DMS79 treated with DMSO at 0.1 percent for 48 hours (cell line): ENCODE measurements around the gene BAIAP2L1.
"Not testable (repeated sequence)": the region's sequence is repeated elsewhere in the genome, so short reads cannot be mapped to it uniquely, and the experiment has no call there.

Experiments
- DNase-seq: peaks from one replicate; lab custom pipeline; 2025; lab: John Stamatoyannopoulos, UW

BAIAP2L1 gene

GRCh38 chr7:98321301-98321700, 79.6 kb downstream of the BAIAP2L1 start:
- DNase-seq, result no peak

- DNase-seq, result no peak
These were observed 81.7 kb downstream of the BAIAP2L1 start for GRCh38 chr7:98319176-98319575.

- no peak for DNase-seq
These were observed 83.4 kb downstream of the BAIAP2L1 start for GRCh38 chr7:98317366-98318040.

DNA sequence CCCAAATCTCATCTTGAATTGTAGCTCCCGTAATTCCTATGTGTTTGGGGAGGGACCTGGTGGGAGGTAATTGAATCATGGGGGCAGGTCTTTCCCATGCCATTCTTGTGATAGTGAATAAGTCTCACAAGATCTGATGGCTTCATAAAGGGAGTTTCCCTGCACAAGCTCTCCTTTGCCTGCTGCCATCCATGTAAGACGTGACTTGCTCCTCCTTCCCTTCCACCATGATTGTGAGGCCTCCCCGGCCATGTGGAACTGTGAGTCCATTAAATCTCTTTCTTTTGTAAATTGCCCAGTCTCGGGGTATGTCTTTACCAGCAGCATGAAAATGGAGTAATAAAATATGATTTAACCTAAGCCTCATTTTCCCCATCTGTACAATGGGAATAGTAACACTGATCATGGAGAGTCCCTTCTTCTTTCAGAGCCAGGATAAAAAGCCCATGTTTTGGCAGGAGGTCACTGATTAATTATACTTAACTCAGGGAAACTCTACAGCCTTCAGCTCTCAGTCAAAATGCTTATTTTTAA, 84.8 kb downstream of the BAIAP2L1 start:
- DNase-seq, result not testable (repeated sequence)

- DNase-seq, result no peak
These were observed 85.4 kb downstream of the BAIAP2L1 start for GRCh38 chr7:98315318-98315993.

- DNase-seq, result no peak
These were observed 86.4 kb downstream of the BAIAP2L1 start for GRCh38 chr7:98314469-98314868.

GRCh38 chr7:98312201-98312600, 88.7 kb downstream of the BAIAP2L1 start:
- no peak for DNase-seq

DNA sequence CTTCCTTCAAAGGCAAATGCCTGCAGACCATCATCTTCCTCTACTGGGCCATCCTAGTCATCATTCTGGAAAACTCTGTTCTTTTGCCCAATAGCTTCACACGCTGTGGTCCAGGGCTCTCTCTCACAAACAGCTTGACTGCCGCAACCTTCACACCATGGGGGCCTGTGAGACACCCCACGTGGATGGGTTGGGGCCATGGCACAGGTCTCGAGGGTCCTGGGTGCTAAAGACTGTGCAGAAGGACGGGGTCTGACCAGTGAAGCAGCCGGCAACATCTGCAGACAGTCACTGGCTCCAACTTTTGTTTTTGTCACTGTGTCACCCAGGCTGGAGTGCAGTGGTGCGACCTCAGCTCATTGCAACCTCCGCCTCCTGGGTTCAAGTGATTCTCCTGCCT, 91.3 kb downstream of the BAIAP2L1 start:
- DNase-seq, result no peak

DNA sequence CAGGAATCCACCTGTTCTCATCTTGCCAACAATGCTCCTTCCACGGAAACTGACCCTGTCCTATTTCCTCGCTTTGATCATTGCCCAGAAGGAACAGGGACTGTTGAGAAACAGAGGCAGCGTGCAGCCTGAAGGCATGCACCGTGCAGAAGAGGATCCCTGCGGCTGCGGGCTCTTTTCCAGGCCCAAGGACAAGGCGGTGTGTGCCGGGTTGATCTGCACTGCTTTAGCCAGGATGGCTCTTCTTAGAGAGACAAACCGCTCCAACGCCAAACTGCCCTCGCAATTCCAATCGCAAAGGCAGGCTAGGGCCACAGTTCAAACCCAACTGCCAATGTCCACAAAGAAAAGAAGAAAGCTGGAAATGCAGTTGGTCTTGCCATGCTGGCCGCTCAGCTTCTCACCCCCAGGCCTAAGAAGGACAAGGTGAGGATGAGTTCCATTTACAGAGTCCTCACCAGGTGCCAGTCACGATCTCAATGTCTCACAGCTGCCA, 92.9 kb downstream of the BAIAP2L1 start:
- DNase-seq, result no peak

DNA sequence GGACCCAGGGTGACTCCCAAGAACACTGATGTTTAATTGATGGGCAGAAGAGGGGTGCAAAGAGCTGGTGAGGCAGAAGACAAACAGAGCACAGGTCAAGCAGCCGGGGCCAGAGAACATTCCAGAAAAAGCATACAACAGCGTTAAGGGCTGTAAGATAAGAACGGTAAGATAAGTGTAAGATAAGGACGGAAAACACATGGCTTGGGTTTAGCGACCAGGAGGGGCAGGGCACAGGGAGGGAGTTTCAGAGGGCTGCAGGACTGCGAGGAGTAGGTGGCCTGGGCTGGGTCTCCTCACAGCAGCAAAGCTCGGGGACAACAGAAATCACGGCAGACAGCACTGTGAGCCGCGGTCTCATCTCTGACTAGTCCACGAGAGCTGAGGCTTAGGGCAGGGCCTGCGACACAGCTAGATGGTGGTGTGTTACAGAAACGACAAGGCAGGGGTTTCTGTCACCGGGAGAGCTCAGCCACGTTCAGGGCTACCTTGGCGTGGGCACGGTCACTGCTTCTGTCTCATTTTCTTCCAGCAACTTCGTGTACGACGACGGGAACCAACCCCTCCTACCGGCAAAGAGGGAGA, 94.8 kb downstream of the BAIAP2L1 start:
- no peak for DNase-seq

- DNase-seq, result no peak
These were observed 97.0 kb downstream of the BAIAP2L1 start for GRCh38 chr7:98303906-98304305.

DNA sequence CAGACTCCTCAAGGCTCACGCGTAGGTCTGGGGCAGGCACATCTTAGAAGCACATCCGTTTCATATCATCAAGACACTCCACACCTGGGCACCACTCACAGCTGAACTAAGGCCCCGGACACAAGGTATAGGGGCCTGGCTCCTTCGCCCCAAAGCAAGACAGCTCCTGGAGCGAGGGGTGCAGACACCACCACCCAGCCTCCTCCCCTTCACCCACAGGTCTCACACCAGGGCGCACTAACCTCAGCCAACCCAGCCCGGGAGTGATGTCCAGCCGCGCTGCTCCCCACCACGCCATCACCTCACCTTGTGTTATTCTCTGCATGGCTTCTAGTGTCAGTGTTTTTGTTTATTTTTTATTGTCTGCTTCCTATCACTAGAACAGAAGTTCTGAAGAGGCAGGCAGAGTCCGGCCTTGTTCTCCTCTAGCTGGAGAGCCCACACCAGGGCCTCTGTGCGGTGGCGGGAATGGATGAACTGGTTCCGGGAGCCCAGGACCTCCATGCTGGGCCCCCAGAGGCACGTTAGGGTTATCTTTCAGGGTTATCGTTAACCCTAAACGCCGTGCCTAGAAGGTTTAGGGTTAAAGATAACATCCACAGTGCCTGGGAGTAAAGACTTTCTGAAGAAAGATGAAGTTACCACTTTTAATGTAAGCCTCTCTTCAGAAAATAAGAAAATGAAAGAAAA, 97.6 kb downstream of the BAIAP2L1 start:
- DNase-seq, result no peak

DNA sequence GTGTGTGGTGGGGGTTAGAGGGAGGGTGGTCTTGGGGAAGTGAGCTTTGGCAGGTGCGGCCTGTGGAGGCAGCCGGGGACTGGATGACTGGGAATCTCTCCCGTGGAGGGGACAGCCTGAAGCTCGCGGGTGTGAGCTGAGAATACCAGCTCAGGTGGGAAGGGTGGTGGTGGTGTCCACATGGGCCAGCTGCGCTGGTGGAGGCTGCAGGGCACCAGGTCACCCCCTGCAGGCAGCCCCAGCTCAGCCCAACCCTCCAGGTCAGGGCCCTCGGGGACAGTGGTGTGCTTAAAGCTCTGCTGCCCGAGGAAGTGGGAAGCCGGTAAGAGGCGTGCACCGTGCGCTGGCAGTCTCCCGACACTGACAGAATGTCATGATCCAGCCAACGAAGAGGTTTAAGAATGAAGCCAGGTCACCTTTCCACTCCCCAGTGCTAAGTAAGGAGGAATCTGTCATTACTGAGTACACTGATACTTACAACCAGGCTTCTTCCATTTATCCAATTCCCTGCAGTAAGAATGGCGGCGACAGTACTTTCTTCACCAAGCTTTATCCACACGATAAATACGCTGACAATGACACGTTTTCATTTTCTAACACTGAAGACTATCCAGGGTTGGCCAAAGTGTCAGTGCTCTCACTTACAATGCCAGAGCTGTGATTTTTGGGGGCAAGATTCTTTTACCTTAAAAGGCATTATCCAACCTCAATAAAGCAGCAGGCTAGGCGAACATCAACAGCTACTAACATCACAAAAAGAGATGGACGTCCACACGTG, 99.0 kb downstream of the BAIAP2L1 start:
- DNase-seq, result no peak

- no peak for DNase-seq
These were observed 100.1 kb downstream of the BAIAP2L1 start for GRCh38 chr7:98300595-98301372.

DNA sequence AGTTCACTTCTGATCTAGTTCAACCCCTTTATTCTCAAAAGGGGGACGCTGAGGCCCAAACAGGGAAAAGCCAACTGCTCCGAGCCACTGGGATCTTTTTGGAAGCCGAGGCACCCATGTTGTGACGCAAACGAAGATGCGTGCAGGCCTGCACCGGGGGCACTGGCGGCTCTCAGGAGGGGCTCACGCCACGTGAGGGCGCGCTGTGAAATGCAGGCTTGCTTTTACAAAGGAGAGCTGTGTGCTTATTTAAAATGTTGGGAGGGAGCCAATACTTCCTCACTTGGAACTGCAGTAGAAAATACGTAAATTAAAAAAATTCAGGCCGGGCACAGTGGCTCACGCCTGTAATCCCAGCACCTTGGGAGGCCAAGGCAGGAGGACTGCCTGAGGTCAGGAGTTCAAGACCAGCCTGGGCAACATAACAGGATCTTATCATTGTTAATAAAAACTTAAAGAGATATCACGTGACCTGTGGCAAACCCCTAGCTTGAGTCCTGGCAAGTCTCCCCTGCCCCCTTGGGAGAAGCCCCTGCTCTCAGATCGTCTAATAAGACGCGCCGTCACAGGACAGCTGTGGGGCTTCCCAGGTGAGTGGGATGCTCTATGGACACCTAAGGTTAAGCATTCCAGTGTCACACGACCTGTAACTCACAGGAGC, 103.1 kb downstream of the BAIAP2L1 start:
- DNase-seq, result no peak

DNA sequence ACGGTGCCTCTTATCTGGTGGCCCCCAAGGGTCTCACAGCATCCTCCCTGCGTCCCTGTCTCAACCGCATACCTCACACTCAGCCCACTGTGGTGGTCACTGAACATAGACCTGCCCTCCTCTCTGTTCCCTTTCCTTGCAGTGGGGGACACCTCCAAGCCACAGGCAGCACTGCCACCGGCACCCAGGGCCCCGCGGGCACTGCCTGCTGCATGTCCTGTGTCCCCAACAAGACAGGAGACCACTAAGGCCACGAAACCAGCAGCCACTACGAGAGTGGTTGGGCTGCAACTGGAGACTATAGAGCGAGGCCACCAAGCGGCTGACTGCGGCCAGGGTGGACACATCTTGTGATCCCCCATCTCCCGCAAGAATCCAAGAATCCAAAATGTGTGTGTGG, 104.1 kb downstream of the BAIAP2L1 start:
- DNase-seq, result no peak

DNA sequence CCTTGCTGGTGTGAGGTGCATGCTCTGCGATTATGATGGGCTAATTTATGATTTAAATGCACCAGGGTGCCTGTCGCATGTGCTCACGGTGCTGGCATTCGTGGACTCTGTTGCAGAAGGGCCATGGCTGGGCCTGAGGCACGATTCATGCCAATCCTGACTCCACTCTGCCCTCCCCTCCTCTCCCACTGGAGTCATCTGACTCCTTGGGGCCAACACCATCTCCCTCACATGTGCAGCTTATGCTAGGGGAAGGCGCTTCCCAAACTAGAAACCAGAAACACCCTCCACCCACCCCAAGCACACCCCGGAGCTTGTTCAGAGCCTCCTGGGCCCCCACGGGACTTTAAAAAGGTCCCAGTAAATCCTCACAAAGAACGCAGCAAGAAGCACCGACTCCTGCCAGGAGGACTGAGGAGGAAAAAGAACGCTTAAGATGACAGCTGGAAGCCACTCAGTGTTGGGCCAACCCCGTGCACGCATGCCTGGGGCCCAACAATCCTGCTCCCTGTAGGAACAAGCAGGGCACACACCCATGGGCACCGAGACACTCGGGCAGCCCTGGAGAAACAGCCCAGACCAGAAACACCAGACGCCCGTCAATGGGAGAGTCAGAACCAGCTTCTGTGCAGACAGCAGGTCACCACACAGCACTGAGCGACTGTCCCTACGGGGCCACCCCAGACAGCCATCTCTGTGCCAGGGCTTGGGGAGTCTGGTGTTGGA, 105.3 kb downstream of the BAIAP2L1 start:
- DNase-seq, result no peak

- peak; percentile 82 for DNase-seq
These were observed 106.0 kb downstream of the BAIAP2L1 start for GRCh38 chr7:98294798-98295382.

GRCh38 chr7:98294326-98294725, 106.6 kb downstream of the BAIAP2L1 start:
- DNase-seq, result no peak
